Measurements from ENCODE around the gene RFX4.
"Not testable (repeated sequence)": the region's sequence is repeated elsewhere in the genome, so short reads cannot be mapped to it uniquely, and the experiment has no call there.

Gene RFX4

GRCh38 chr12:106588771-106589170 is 6.0 kb downstream of the RFX4 start:
- no peak for DNase-seq

- no peak for DNase-seq
Measured at GRCh38 chr12:106590601-106591000, 7.8 kb downstream of the RFX4 start.

GRCh38 chr12:106594447-106594846 is 11.6 kb downstream of the RFX4 start:
- peak in 20 of 51 donors; percentile 8 to 38 (median 25) for DNase-seq

- no peak for DNase-seq
Measured at GRCh38 chr12:106595268-106595667, 12.5 kb downstream of the RFX4 start.

- DNase-seq, result no peak
Measured at GRCh38 chr12:106598003-106598402, 15.2 kb downstream of the RFX4 start.

- DNase-seq, result no peak
Measured at GRCh38 chr12:106599302-106599701, 16.5 kb downstream of the RFX4 start.

GRCh38 chr12:106600503-106600902 is 17.7 kb downstream of the RFX4 start:
- DNase-seq, result no peak

- DNase-seq, result peak in 15 of 51 donors; percentile 5 to 53 (median 23)
Measured at GRCh38 chr12:106601031-106601430, 18.2 kb downstream of the RFX4 start.

GRCh38 chr12:106601496-106601895 is 18.7 kb downstream of the RFX4 start:
- peak in 1 of 51 donors; percentile 2 for DNase-seq

- no peak for DNase-seq
Measured at GRCh38 chr12:106602076-106602475, 19.3 kb downstream of the RFX4 start.

- DNase-seq, result no peak
Measured at GRCh38 chr12:106605254-106605653, 22.4 kb downstream of the RFX4 start.

GRCh38 chr12:106620588-106620987 is 37.8 kb downstream of the RFX4 start:
- DNase-seq, result not testable (repeated sequence)

- no peak for DNase-seq
Measured at GRCh38 chr12:106625976-106626375, 43.2 kb downstream of the RFX4 start.

GRCh38 chr12:106629797-106630659 is 47.2 kb downstream of the RFX4 start:
- DNase-seq, result peak in 8 of 51 donors; percentile 3 to 25 (median 6)

GRCh38 chr12:106631150-106631549 is 48.3 kb downstream of the RFX4 start:
- no peak for DNase-seq

- DNase-seq, result no peak
Measured at GRCh38 chr12:106631797-106632196, 49.0 kb downstream of the RFX4 start.

- DNase-seq, result no peak
Measured at GRCh38 chr12:106632797-106633450, 50.1 kb downstream of the RFX4 start.

- no peak for DNase-seq
Measured at GRCh38 chr12:106633451-106633823, 50.6 kb downstream of the RFX4 start.

GRCh38 chr12:106634206-106634605 is 51.4 kb downstream of the RFX4 start:
- DNase-seq, result no peak

- DNase-seq, result peak in 4 of 51 donors; percentile 5 to 19 (median 10)
Measured at GRCh38 chr12:106643000-106643399, 60.2 kb downstream of the RFX4 start.

- peak in 27 of 51 donors; percentile 14 to 88 (median 67) for DNase-seq
Measured at GRCh38 chr12:106644335-106645073, 61.7 kb downstream of the RFX4 start.

- peak in 50 of 51 donors; percentile 14 to 95 (median 80) for DNase-seq
Measured at GRCh38 chr12:106645074-106645421, 62.2 kb downstream of the RFX4 start.
